PFSK-1 (cell line): ENCODE data around the gene RPUSD2.

Experiments used
- FOXP2 ChIP-seq: optimal IDR thresholded peaks from 2 replicates; pipeline ENCODE3; 2011; ENCODE audit warnings: borderline replicate concordance, control low read depth, inconsistent platforms; ENCODE audit not compliant: insufficient read depth; ENCODE audit errors: extremely low read length, extremely low read depth
- POLR2AphosphoS5 ChIP-seq: IDR thresholded peaks from 2 replicates; pipeline ENCODE4 v1.6.1; 2012; ENCODE audit warnings: low read depth, mild to moderate bottlenecking, control low read depth, low read length, moderate library complexity
- SIN3A ChIP-seq: IDR thresholded peaks from 2 replicates; pipeline ENCODE4 v1.6.1; 2012; ENCODE audit warnings: mild to moderate bottlenecking, low read length, moderate library complexity, borderline replicate concordance; ENCODE audit not compliant: insufficient read depth
- TAF1 ChIP-seq: IDR thresholded peaks from 2 replicates; pipeline ENCODE4 v1.6.1; 2012; ENCODE audit warnings: low read length, control low read depth, borderline replicate concordance; ENCODE audit not compliant: insufficient read depth

- TF ChIP-seq TAF1 (no peak), SIN3A (no peak), FOXP2 (no peak), POLR2AphosphoS5 (no peak)
These were observed 24.1 kb downstream of the RPUSD2 start for GRCh38 chr15:40593165-40593564.
